K562 (cell line): ENCODE results near the gene MRPL28. TPM values are rescaled to one million over a fixed set of nuclear protein-coding genes. Genes with fewer than 3 reads are reported as not detected.
A peak's percentile ranks its signal among the peaks of the same experiment; 100 is the strongest.

Experiments
- DDX20 ChIP-seq: fragments of 450-650 bp; IDR thresholded peaks from 2 replicates; pipeline ENCODE4 v1.6.1; 2016; ENCODE audit warnings: missing genetic modification characterization, low read depth, mild to moderate bottlenecking, missing compliant biosample characterization, moderate library complexity
- ETS2 ChIP-seq: IDR thresholded peaks from 2 replicates; pipeline ENCODE4 v1.6.1; 2016; ENCODE audit warnings: borderline replicate concordance, missing genetic modification characterization, mild to moderate bottlenecking, moderate library complexity, missing compliant biosample characterization; ENCODE audit not compliant: poor library complexity, severe bottlenecking
- GABPB1 ChIP-seq: sonication (generic); formaldehyde crosslinking; IDR thresholded peaks from 2 replicates; pipeline ENCODE4 v1.8.0; 2022; ENCODE audit warnings: mild to moderate bottlenecking, missing genetic modification reagents
- HBP1 ChIP-seq: fragments of 450-650 bp; formaldehyde crosslinking; IDR thresholded peaks from 2 replicates; pipeline ENCODE4 v1.4.0; 2022; ENCODE audit warnings: missing genetic modification characterization
- KDM4B ChIP-seq, 2 experiments: fragments of 450-650 bp in 1 of 2; sonication (generic) in 1 of 2; IDR thresholded peaks; 2 replicates each; pipeline ENCODE4 v1.6.1; 2016 to 2017; ENCODE audit warnings: borderline replicate concordance in 2 of 2, antibody characterized with exemption in 1 of 2, low read depth in 1 of 2, mild to moderate bottlenecking in 1 of 2
- SLC30A9 ChIP-seq: fragments of 250-450 bp; sonication (Bioruptor Pico); IDR thresholded peaks from 2 replicates; pipeline ENCODE4 v1.8.0; 2022; ENCODE audit warnings: mild to moderate bottlenecking, moderate library complexity
- SMAD3 ChIP-seq: fragments of 450-650 bp; formaldehyde crosslinking; conservative IDR thresholded peaks from 2 replicates; pipeline ENCODE4 v1.4.0; 2020; ENCODE audit warnings: mild to moderate bottlenecking
- TAF1 ChIP-seq: IDR thresholded peaks from 2 replicates; pipeline ENCODE4 v1.6.1; 2011; ENCODE audit warnings: mild to moderate bottlenecking, low read length, moderate library complexity; ENCODE audit not compliant: insufficient read depth, control insufficient read depth, severe bottlenecking; ENCODE audit errors: extremely low read depth
- THRB ChIP-seq: fragments of 450-650 bp; formaldehyde crosslinking; conservative IDR thresholded peaks from 2 replicates; pipeline ENCODE4 v1.4.0; 2022; ENCODE audit warnings: mild to moderate bottlenecking, missing genetic modification characterization
- YBX1 ChIP-seq: fragments of 450-650 bp; IDR thresholded peaks from 2 replicates; pipeline ENCODE4 v1.7.1; 2016; ENCODE audit warnings: mild to moderate bottlenecking
- ZBTB43 ChIP-seq: sonication (generic); formaldehyde crosslinking; IDR thresholded peaks from 2 replicates; pipeline ENCODE4 v1.8.0; 2023; ENCODE audit warnings: mild to moderate bottlenecking, missing genetic modification reagents
- ZNF197 ChIP-seq: fragments of 200-800 bp; sonication (Bioruptor generic); IDR thresholded peaks from 2 replicates; pipeline ENCODE4 v1.6.1; 2016; ENCODE audit warnings: low read depth, missing genetic modification characterization, missing compliant biosample characterization
- polyA plus RNA-seq, 8 experiments: library from polyadenylated mRNA; depleted of rRNA in 4 of 8; stranded (reverse) in 5 of 8; unstranded in 3 of 8; fragments of >200 nt; fragmentation: Nextera tagmentation in 2 of 8; fragmentation: Illumina TruSeq in 1 of 8; extraction: Ambion mirVana in 2 of 8; extraction: Trizol in 1 of 8; gene quantifications; 2 replicates each; pipeline versions ENCODE4 v1.2.1 to v1.2.3, GENCODE V29; 2011 to 2014; ENCODE audit warnings: inconsistent platforms in 1 of 8, missing spikeins in 1 of 8
- total RNA-seq, 7 experiments: library from RNA; depleted of rRNA in 6 of 7; stranded (reverse); fragments of >200 nt in 6 of 7; fragmentation: Illumina TruSeq in 2 of 7; extraction: Trizol in 2 of 7; gene quantifications; 2 replicates each; pipeline versions ENCODE4 v1.2.1 to v1.2.3, GENCODE V29; 2011 to 2021; ENCODE audit warnings: low replicate concordance in 1 of 7
- TF ChIP-seq, protein P1 (sequence below), 2 experiments: IDR thresholded peaks; 2 replicates each; pipeline ENCODE4 v1.6.1; 2011; ENCODE audit warnings: borderline replicate concordance in 1 of 2, control low read depth in 1 of 2, low read depth in 1 of 2, low read length in 1 of 2, mild to moderate bottlenecking in 1 of 2, mixed read lengths in 1 of 2, moderate library complexity in 1 of 2; ENCODE audit not compliant: insufficient read depth in 1 of 2, insufficient read length in 1 of 2, poor library complexity in 1 of 2, severe bottlenecking in 1 of 2; ENCODE audit errors: extremely low read depth in 1 of 2
- TF ChIP-seq, protein P2 (sequence below): fragments of 450-650 bp; formaldehyde crosslinking; IDR thresholded peaks from 2 replicates; pipeline ENCODE4 v1.4.0; 2020; ENCODE audit warnings: mild to moderate bottlenecking, moderate library complexity
- TF ChIP-seq, protein P3 (sequence below): sonication (generic); formaldehyde crosslinking; IDR thresholded peaks from 2 replicates; pipeline ENCODE4 v1.9.0; 2022; ENCODE audit warnings: mild to moderate bottlenecking, missing genetic modification reagents

The MRPL28 gene
- total and polyA plus RNA-seq, 9 of the 15 experiments (the other 6 are each of a cell fraction or from before 2014, with no cell fraction given) = 2.5 to 323 (median 175) TPM

GRCh38 chr16:324451-325334 lies 45.6 kb downstream of the MRPL28 start (continued):
- no peak for TF ChIP-seq THRB (CRISPR knock-in tag)
- TF ChIP-seq YBX1 = no peak
- TF ChIP-seq KDM4B (IDR thresholded peaks at IDR 0.05; ENCODE audit: borderline replicate concordance in 2 of 2, low read depth in 1 of 2) = no peak
- TF ChIP-seq, protein P1, sequence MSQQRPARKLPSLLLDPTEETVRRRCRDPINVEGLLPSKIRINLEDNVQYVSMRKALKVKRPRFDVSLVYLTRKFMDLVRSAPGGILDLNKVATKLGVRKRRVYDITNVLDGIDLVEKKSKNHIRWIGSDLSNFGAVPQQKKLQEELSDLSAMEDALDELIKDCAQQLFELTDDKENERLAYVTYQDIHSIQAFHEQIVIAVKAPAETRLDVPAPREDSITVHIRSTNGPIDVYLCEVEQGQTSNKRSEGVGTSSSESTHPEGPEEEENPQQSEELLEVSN (IDR thresholded peaks at IDR 0.05; ENCODE audit: borderline replicate concordance in 1 of 2, extremely low read depth in 1 of 2, insufficient read depth in 1 of 2, insufficient read length in 1 of 2, low read depth in 1 of 2, low read length in 1 of 2, poor library complexity in 1 of 2, severe bottlenecking in 1 of 2) = peak; percentile 61 to 73
- TF ChIP-seq GABPB1 = peak; percentile 20; the same call in 1 of the 2 replicates
- TF ChIP-seq, protein P2, sequence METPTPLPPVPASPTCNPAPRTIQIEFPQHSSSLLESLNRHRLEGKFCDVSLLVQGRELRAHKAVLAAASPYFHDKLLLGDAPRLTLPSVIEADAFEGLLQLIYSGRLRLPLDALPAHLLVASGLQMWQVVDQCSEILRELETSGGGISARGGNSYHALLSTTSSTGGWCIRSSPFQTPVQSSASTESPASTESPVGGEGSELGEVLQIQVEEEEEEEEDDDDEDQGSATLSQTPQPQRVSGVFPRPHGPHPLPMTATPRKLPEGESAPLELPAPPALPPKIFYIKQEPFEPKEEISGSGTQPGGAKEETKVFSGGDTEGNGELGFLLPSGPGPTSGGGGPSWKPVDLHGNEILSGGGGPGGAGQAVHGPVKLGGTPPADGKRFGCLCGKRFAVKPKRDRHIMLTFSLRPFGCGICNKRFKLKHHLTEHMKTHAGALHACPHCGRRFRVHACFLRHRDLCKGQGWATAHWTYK (CRISPR knock-in tag) = no peak
- TF ChIP-seq, protein P3, sequence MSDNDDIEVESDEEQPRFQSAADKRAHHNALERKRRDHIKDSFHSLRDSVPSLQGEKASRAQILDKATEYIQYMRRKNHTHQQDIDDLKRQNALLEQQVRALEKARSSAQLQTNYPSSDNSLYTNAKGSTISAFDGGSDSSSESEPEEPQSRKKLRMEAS = peak; percentile 88
- TF ChIP-seq SLC30A9 (CRISPR knock-in tag) = no peak
- TF ChIP-seq HBP1 (CRISPR knock-in tag) = no peak
- no peak for TF ChIP-seq ETS2
- no peak for TF ChIP-seq TAF1
- no peak for TF ChIP-seq SMAD3 (CRISPR knock-in tag)
- TF ChIP-seq ZNF197 = no peak
- no peak for TF ChIP-seq DDX20
- no peak for TF ChIP-seq ZBTB43 (CRISPR knock-in tag)
